Osteocyte (in vitro differentiated cells): ENCODE results near the gene UBL3. TPM values are rescaled to one million over a fixed set of nuclear protein-coding genes. Genes with fewer than 3 reads are reported as not detected.

ENCODE experiments used
- DNase-seq: peaks from one replicate; pipeline ENCODE4 v3.0.0; 2021; ENCODE audit warnings: mixed read lengths; ENCODE audit not compliant: unreplicated experiment; ENCODE audit errors: extremely low spot score
- H3K27ac Mint-ChIP-seq: one replicate; pipeline ENCODE4 v1.8.0; 2021; ENCODE audit warnings: mild to moderate bottlenecking, mixed read lengths; ENCODE audit not compliant: unreplicated experiment
- H3K27me3 Mint-ChIP-seq: one replicate; pipeline ENCODE4 v1.8.0; 2021; ENCODE audit warnings: mixed read lengths; ENCODE audit not compliant: unreplicated experiment
- H3K36me3 Mint-ChIP-seq: one replicate; pipeline ENCODE4 v1.8.0; 2021; ENCODE audit warnings: mixed read lengths; ENCODE audit not compliant: unreplicated experiment
- H3K4me1 Mint-ChIP-seq: one replicate; pipeline ENCODE4 v1.8.0; 2021; ENCODE audit warnings: mixed read lengths; ENCODE audit not compliant: unreplicated experiment
- H3K4me3 Mint-ChIP-seq: one replicate; pipeline ENCODE4 v1.8.0; 2021; ENCODE audit warnings: mild to moderate bottlenecking, moderate library complexity, mixed read lengths; ENCODE audit not compliant: unreplicated experiment
- H3K9me3 Mint-ChIP-seq: one replicate; pipeline ENCODE4 v1.8.0; 2021; ENCODE audit warnings: mixed read lengths; ENCODE audit not compliant: unreplicated experiment
- total RNA-seq: library from RNA; stranded (reverse); gene quantifications from 2 replicates; pipeline ENCODE4 v1.2.1, GENCODE V29; 2021
- TF ChIP-seq, protein P1 (sequence below): fragments of 200-600 bp; sonication (generic); IDR thresholded peaks from 2 replicates; pipeline ENCODE4 v1.5.0; 2021; ENCODE audit warnings: antibody characterized with exemption, mild to moderate bottlenecking, moderate library complexity

UBL3 gene
- total RNA-seq, 1 donor from 2014 or later, result 28.3 TPM

DNA sequence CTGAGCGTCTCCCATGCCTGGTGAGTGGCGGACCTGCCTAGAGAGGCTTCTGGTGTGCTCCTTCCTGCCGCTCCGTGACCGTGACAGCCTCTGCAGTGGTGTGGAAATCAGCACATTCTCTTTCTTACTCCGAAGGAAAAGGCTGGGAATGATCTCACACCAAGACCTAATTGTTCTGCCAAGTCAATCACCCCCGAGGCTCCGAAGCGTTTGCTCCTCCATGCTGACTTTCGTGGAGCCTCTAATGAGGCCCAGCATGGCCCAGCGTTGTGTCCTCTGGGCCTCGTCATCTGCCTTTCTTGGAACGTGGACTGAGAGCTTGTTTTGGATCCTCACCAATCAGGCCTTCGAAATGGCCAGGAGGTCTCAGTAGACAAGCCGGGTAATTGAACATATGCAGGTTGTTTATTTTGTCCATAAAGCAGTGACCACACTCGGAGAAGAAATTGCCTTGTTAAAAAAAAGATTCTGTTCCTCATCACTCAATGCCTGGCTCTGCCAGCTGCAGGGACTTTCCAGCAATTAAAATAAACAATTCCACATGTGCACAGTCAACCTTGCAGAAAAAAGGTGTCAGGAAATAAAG lies 107.1 kb downstream of the UBL3 start:
- H3K4me1 Mint-ChIP-seq, result peaks cover 19% of the 10 kb centered on the region
- H3K36me3 Mint-ChIP-seq, result no peaks in the 10 kb centered on the region
- TF ChIP-seq, protein P1, sequence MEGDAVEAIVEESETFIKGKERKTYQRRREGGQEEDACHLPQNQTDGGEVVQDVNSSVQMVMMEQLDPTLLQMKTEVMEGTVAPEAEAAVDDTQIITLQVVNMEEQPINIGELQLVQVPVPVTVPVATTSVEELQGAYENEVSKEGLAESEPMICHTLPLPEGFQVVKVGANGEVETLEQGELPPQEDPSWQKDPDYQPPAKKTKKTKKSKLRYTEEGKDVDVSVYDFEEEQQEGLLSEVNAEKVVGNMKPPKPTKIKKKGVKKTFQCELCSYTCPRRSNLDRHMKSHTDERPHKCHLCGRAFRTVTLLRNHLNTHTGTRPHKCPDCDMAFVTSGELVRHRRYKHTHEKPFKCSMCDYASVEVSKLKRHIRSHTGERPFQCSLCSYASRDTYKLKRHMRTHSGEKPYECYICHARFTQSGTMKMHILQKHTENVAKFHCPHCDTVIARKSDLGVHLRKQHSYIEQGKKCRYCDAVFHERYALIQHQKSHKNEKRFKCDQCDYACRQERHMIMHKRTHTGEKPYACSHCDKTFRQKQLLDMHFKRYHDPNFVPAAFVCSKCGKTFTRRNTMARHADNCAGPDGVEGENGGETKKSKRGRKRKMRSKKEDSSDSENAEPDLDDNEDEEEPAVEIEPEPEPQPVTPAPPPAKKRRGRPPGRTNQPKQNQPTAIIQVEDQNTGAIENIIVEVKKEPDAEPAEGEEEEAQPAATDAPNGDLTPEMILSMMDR, result no peak
- peaks cover 2% of the 10 kb centered on the region for H3K27me3 Mint-ChIP-seq
- no peak for DNase-seq
- H3K27ac Mint-ChIP-seq, result peak overlapping the region; percentile 86
- peak overlapping the region; percentile 8 for H3K4me3 Mint-ChIP-seq
- H3K9me3 Mint-ChIP-seq, result no peaks in the 10 kb centered on the region

- Mint-ChIP-seq H3K27me3 (peaks cover 2% of the 10 kb centered on the region), H3K36me3 (no peaks in the 10 kb centered on the region), H3K4me3 (no peak overlapping the region), H3K4me1 (peaks cover 18% of the 10 kb centered on the region), H3K9me3 (no peaks in the 10 kb centered on the region), H3K27ac (no peak overlapping the region)
- TF ChIP-seq, protein P1, result no peak
- no peak for DNase-seq
Observed at GRCh38 chr13:29740961-29741360, 109.5 kb downstream of the UBL3 start.

DNA sequence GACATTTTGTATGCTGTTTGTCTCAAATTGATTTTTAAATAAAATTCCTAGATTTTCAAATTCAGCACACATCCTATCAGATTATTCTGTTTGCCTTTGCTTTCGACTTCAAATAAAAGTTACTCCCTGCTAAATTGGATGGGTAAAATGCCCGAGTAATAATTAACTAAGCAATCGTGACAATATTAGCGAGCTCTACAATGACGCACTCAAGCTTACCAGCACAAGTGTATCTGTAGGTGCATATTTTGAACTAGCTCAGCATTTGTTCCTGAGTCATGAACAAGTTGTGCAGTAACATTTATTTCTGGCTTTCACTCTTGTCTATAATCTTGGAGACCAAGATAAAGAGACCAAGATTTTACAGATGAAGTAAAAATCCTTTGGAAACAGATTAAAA lies 113.4 kb downstream of the UBL3 start:
- no peak overlapping the region for H3K4me3 Mint-ChIP-seq
- no peaks in the 10 kb centered on the region for H3K36me3 Mint-ChIP-seq
- peaks cover 12% of the 10 kb centered on the region for H3K4me1 Mint-ChIP-seq
- no peak for DNase-seq
- TF ChIP-seq, protein P1, result no peak
- no peak overlapping the region for H3K27ac Mint-ChIP-seq
- peaks cover 16% of the 10 kb centered on the region for H3K27me3 Mint-ChIP-seq
- no peaks in the 10 kb centered on the region for H3K9me3 Mint-ChIP-seq

GRCh38 chr13:29733147-29733611 lies 117.2 kb downstream of the UBL3 start:
- no peaks in the 10 kb centered on the region for H3K9me3 Mint-ChIP-seq
- H3K4me3 Mint-ChIP-seq, result no peak overlapping the region
- DNase-seq, result no peak
- TF ChIP-seq, protein P1, result no peak
- peaks cover 54% of the 10 kb centered on the region for H3K27me3 Mint-ChIP-seq
- H3K4me1 Mint-ChIP-seq, result peaks cover 10% of the 10 kb centered on the region
- no peak overlapping the region for H3K27ac Mint-ChIP-seq
- H3K36me3 Mint-ChIP-seq, result no peaks in the 10 kb centered on the region

DNA sequence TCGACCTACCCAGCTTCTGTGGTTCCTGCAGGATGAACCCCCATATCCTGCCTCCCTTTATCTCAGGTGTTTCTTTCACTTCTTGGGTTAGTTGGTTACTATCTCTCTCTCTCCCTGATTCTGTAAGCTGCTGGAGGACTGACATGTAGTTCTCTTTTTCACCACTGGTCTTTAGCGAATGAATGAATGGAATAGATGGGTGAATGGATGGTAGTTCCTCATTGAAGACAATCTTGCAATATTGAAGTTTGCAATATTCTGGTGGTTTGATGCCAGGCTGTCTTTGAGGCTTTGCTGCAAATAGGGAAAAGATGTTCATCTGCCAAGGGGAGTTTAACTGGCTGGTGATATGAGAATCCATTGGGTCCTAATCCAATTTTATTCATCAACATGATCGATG lies 120.2 kb downstream of the UBL3 start:
- no peak overlapping the region for H3K4me3 Mint-ChIP-seq
- H3K27ac Mint-ChIP-seq, result no peak overlapping the region
- TF ChIP-seq, protein P1, result no peak
- no peaks in the 10 kb centered on the region for H3K36me3 Mint-ChIP-seq
- DNase-seq, result no peak
- H3K4me1 Mint-ChIP-seq, result peaks cover 10% of the 10 kb centered on the region
- H3K27me3 Mint-ChIP-seq, result peaks cover 64% of the 10 kb centered on the region
- peaks cover 8% of the 10 kb centered on the region for H3K9me3 Mint-ChIP-seq
